ENCODE measurements around the gene CTNNA3. TPM values are rescaled to one million over a fixed set of nuclear protein-coding genes. Genes with fewer than 3 reads are reported as not detected.
"Not testable (repeated sequence)": the region's sequence is repeated elsewhere in the genome, so short reads cannot be mapped to it uniquely, and the experiment has no call there.

The CTNNA3 gene
- total RNA-seq, 2 donors from 2014 or later, result 20.3 to 23.8 TPM

DNA sequence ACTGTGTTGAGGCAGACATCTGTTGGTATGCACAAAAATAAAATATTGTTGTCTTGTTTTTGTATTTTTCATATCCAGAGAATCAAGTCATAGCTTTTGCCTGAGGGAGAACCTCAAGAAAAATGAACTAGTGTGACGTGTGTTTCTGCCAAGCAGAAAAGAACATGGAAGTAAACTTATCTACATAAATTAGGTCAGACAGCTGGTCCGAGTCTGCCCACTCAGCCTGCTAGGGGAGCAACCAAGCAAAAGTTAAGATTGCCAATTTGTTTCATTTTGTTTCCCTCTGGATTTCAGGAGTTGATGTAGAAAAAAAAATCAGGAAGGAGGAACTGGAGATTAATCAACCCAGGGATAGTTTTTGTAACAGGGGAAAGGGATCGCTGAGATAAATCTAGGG lies 1342.6 kb downstream of the CTNNA3 start:
- H3K9me3 ChIP-seq, result no peaks in the 10 kb centered on the region
- H3K4me3 ChIP-seq, result no peak overlapping the region
- no peak for DNase-seq (ENCODE audit: low spot score)
- H3K27me3 ChIP-seq, result no peaks in the 10 kb centered on the region
- H3K4me1 ChIP-seq, result no peaks in the 10 kb centered on the region
- no peak overlapping the region for H3K27ac ChIP-seq
- H3K36me3 ChIP-seq, result no peaks in the 10 kb centered on the region
- TF ChIP-seq, protein P1, sequence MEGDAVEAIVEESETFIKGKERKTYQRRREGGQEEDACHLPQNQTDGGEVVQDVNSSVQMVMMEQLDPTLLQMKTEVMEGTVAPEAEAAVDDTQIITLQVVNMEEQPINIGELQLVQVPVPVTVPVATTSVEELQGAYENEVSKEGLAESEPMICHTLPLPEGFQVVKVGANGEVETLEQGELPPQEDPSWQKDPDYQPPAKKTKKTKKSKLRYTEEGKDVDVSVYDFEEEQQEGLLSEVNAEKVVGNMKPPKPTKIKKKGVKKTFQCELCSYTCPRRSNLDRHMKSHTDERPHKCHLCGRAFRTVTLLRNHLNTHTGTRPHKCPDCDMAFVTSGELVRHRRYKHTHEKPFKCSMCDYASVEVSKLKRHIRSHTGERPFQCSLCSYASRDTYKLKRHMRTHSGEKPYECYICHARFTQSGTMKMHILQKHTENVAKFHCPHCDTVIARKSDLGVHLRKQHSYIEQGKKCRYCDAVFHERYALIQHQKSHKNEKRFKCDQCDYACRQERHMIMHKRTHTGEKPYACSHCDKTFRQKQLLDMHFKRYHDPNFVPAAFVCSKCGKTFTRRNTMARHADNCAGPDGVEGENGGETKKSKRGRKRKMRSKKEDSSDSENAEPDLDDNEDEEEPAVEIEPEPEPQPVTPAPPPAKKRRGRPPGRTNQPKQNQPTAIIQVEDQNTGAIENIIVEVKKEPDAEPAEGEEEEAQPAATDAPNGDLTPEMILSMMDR (IDR thresholded peaks at IDR 0.05), result no peak

DNA sequence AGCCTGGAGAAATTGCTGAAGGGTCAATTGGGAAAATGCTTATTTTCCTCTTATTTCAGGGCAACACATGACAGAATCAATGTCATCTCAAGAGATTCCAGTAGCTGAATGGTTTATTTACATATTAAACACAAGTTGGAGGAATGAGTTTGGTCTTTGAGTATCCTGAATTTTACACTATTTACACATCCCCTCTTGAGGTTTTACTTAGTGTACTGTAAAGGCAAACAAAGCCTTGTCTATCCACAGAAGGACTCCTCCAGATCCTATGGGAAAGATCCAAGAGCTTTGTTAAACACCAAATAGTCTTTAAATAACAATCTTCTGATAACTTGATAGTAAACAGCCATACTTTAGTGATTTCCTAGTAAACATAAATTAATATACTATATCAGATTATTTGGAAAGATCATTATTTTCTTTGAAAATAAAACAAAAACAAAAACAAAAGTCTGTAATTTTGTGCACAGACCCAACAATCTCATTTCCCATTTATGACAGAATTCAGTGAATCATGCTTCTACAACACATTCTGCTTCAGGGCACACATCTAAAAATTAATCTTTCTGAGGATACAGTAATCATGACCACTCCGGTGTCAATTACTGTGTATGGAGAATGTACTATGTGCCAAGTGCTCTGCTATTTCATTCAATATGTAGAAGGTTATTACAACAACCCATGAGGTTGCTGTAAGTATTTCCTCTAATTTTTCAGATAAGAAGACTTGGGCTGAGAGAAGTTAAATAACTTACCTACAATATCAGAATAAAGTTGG lies 1345.2 kb downstream of the CTNNA3 start:
- no peak for DNase-seq (ENCODE audit: low spot score)
- no peaks in the 10 kb centered on the region for H3K36me3 ChIP-seq
- no peaks in the 10 kb centered on the region for H3K27me3 ChIP-seq
- H3K9me3 ChIP-seq, result peaks cover 0 to 6% of the 10 kb centered on the region in 2 donors
- no peak overlapping the region for H3K4me3 ChIP-seq
- H3K27ac ChIP-seq, result no peak overlapping the region
- TF ChIP-seq, protein P1 (IDR thresholded peaks at IDR 0.05), result no peak
- H3K4me1 ChIP-seq, result no peaks in the 10 kb centered on the region

DNA sequence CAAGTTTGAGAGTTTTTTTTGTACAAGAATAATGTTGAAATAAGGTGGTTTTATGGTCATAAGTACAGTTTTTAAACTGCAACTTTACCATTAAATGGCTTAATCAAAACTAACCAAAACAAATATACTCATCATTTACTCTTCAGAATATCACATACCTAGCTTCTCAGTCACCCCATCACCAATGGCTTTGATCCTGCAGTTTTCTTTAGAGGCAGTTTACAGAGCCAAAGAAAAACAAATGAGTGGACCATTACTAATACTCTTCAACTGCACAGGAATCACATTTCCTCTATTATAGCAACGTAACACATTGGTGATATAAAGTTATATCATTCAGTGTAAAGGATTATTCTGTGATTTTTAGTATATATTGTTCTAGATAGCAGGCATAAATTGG lies 1346.3 kb downstream of the CTNNA3 start:
- H3K9me3 ChIP-seq, result peaks cover 0 to 6% of the 10 kb centered on the region in 2 donors
- no peaks in the 10 kb centered on the region for H3K27me3 ChIP-seq
- no peaks in the 10 kb centered on the region for H3K4me1 ChIP-seq
- DNase-seq (ENCODE audit: low spot score), result no peak
- H3K27ac ChIP-seq, result no peak overlapping the region
- TF ChIP-seq, protein P1 (IDR thresholded peaks at IDR 0.05), result no peak
- no peaks in the 10 kb centered on the region for H3K36me3 ChIP-seq
- H3K4me3 ChIP-seq, result no peak overlapping the region

DNA sequence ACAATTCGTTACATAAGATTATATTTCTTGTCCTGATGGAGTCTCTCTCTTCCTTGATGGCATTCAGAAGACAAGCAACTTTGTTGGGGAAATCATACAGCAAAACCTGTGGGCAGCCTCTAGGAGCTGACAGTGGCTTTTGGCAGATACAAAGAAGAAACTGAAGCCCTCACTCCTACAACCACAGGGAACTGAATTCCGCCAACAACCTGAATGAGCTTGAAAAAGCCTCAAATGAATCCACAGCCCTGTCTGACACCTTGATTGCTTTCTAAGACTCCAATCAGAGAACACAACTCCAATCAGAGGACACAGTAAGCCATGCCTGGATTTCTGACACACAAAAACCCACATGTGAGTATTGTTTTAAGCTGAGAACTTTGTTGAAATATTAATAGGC lies 1346.9 kb downstream of the CTNNA3 start:
- Histone ChIP-seq H3K27ac (no peak overlapping the region), H3K27me3 (no peaks in the 10 kb centered on the region), H3K4me3 (no peak overlapping the region), H3K4me1 (no peaks in the 10 kb centered on the region), H3K36me3 (no peaks in the 10 kb centered on the region), H3K9me3 (peaks cover 0 to 6% of the 10 kb centered on the region in 2 donors)
- DNase-seq (ENCODE audit: low spot score), result no peak
- TF ChIP-seq, protein P1 (IDR thresholded peaks at IDR 0.05), result no peak

- no peaks in the 10 kb centered on the region for H3K4me1 ChIP-seq
- TF ChIP-seq, protein P1 (IDR thresholded peaks at IDR 0.05), result no peak
Observed at GRCh38 chr10:66337211-66337610, 1358.8 kb downstream of the CTNNA3 start.

DNA sequence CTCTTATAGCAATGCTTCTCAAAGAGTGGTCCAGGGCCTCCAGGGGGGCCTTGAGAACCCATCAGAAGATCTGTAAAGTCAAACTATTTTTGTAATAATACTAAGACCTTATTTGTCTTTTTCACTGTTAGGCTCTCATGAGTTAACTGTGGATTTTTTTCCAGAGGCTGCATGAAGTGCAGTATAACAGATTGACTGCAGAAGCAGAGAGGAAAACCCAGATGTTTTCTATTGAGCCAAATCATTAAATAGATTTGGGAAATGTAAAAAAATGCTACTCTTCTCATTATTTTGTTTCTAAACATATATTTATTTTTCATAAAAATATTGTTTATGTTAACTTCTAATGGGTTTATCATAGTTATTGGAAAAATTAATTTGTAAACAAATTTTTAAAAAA lies 1359.2 kb downstream of the CTNNA3 start:
- H3K4me1 ChIP-seq, result no peaks in the 10 kb centered on the region
- no peak for DNase-seq (ENCODE audit: low spot score)
- TF ChIP-seq, protein P1 (IDR thresholded peaks at IDR 0.05), result no peak
- no peaks in the 10 kb centered on the region for H3K36me3 ChIP-seq
- H3K9me3 ChIP-seq, result peaks cover 0 to 13% of the 10 kb centered on the region in 2 donors
- no peak overlapping the region for H3K27ac ChIP-seq
- H3K4me3 ChIP-seq, result no peak overlapping the region
- no peaks in the 10 kb centered on the region for H3K27me3 ChIP-seq

More at GRCh38 chr10:66337211-66337610, 1358.8 kb downstream of the CTNNA3 start:
- Histone ChIP-seq H3K27ac (no peak overlapping the region), H3K27me3 (no peaks in the 10 kb centered on the region), H3K4me3 (no peak overlapping the region), H3K36me3 (no peaks in the 10 kb centered on the region), H3K9me3 (peaks cover 0 to 13% of the 10 kb centered on the region in 2 donors)
- no peak for DNase-seq (ENCODE audit: low spot score)

GRCh38 chr10:66335753-66336152 lies 1360.2 kb downstream of the CTNNA3 start:
- not testable (repeated sequence) for DNase-seq (ENCODE audit: low spot score)

More at GRCh38 chr10:66335753-66336152, 1360.2 kb downstream of the CTNNA3 start:
- H3K27me3 ChIP-seq, H3K4me1 ChIP-seq, H3K27ac ChIP-seq, H3K36me3 ChIP-seq, H3K4me3 ChIP-seq: not testable (repeated sequence)
- H3K9me3 ChIP-seq, result peaks cover 0 to 13% of the 10 kb centered on the region in 2 donors

Data from right atrium auricular region (tissue), 2 donors.